ENCODE results near the gene ADGRD2. TPM values are rescaled to one million over a fixed set of nuclear protein-coding genes. Genes with fewer than 3 reads are reported as not detected.

The ADGRD2 gene
- total RNA-seq, 4 donors from 2014 or later, result not detected

Other genes with a start within 250 kb of the ADGRD2 start
- 10 to 100 TPM; 25.3 to 53.1 (median 43.3) TPM for gene NEK6, start 192.5 kb upstream of the ADGRD2 start, total RNA-seq
- 100 to 1,000 TPM in 2 of 4 donors, 10 to 100 TPM in 2; 74.7 to 181 (median 100) TPM for gene PSMB7, start 35.0 kb upstream of the ADGRD2 start, total RNA-seq
- gene NR5A1, start 56.9 kb downstream of the ADGRD2 start, total RNA-seq, result not detected

Measured in tibial nerve (tissue), 4 donors.